Panc1 (cell line): Measurements from ENCODE around the gene SLC2A5. TPM values are rescaled to one million over a fixed set of nuclear protein-coding genes. Genes with fewer than 3 reads are reported as not detected.

Experiments
- ATAC-seq: fragments of 200-7000 bp; cut with Tn5 transposase; 2 replicates; pipeline ENCODE4 v1.9.1; 2020; ENCODE audit warnings: mild to moderate bottlenecking, moderate library complexity
- BruUV-seq: library from RNA; stranded (reverse); fragments of 400-500 nt; replicated peaks from 2 replicates; lab custom pipeline; 2021; lab: Mats Ljungman, UMichigan
- CTCF ChIA-PET: fragments of 300-600 bp; sonication (Branson Sonifier 250); formaldehyde crosslinking; loops from one replicate; lab custom pipeline; 2022; ENCODE audit warnings: antibody characterized with exemption; lab: Charles Lee
- POLR2A ChIA-PET: fragments of 300-600 bp; sonication (Branson Sonifier 250); formaldehyde crosslinking; loops from one replicate; lab custom pipeline; 2022; ENCODE audit warnings: antibody characterized with exemption; lab: Charles Lee
- DNase-seq: peaks from one replicate; pipeline ENCODE4 v3.0.0-alpha.2; 2010; ENCODE audit warnings: low read depth, low spot score
- H3K27ac ChIP-seq: 2 replicates; pipeline ENCODE4 v1.5.1; 2011; ENCODE audit warnings: mild to moderate bottlenecking, low read length, inconsistent platforms
- H3K27me3 ChIP-seq: fragments of 200-500 bp; sonication (Bioruptor generic); 2 replicates; pipeline ENCODE4 v1.6.0; 2014; ENCODE audit warnings: low read length, inconsistent platforms; ENCODE audit not compliant: control insufficient read depth, insufficient read depth
- H3K36me3 ChIP-seq: fragments of 200-500 bp; sonication (Bioruptor generic); 2 replicates; pipeline ENCODE4 v1.5.1; 2014; ENCODE audit warnings: inconsistent platforms, mild to moderate bottlenecking, low read length, moderate library complexity; ENCODE audit not compliant: control insufficient read depth, insufficient read depth
- H3K4me1 ChIP-seq: 2 replicates; pipeline ENCODE4 v1.5.1; 2011; ENCODE audit warnings: inconsistent platforms, mild to moderate bottlenecking, low read length, moderate library complexity; ENCODE audit not compliant: control insufficient read depth, insufficient read depth
- H3K4me3 ChIP-seq, 2 experiments: 2 replicates each; pipeline ENCODE4 v1.5.1; 2011 to 2012; ENCODE audit warnings: low read depth in 2 of 2, low read length in 2 of 2, mild to moderate bottlenecking in 2 of 2, inconsistent platforms in 1 of 2, moderate library complexity in 1 of 2
- H3K9me3 ChIP-seq: fragments of 200-500 bp; sonication (Bioruptor generic); 2 replicates; pipeline ENCODE4 v1.5.1; 2014; ENCODE audit warnings: low read depth, mild to moderate bottlenecking, inconsistent platforms, low read length, moderate library complexity; ENCODE audit not compliant: control insufficient read depth, insufficient read depth
- POLR2AphosphoS5 ChIP-seq: IDR thresholded peaks from 2 replicates; pipeline ENCODE4 v1.6.1; 2012; ENCODE audit warnings: mild to moderate bottlenecking, low read depth, low read length, moderate library complexity
- SIN3A ChIP-seq: IDR thresholded peaks from 2 replicates; pipeline ENCODE4 v1.6.1; 2012; ENCODE audit warnings: low read depth, mild to moderate bottlenecking, low read length, moderate library complexity, borderline replicate concordance; ENCODE audit not compliant: insufficient read depth
- TCF7L2 ChIP-seq: IDR thresholded peaks from 2 replicates; pipeline ENCODE4 v1.6.1; 2011; ENCODE audit warnings: mild to moderate bottlenecking, low read depth, low read length, inconsistent platforms
- in situ Hi-C: cut with HindIII; loops from 2 replicates; pipeline ENCODE4 v1.10.0; 2016; ENCODE audit warnings: low sequenced_read_pairs, low pct_unique_long_range_greater_than_20kb
- intact Hi-C: fragments of 100-400 bp; cut with micrococcal nuclease; formaldehyde crosslinking; loops from one replicate; pipeline ENCODE4 v1.10.0; 2022; ENCODE audit not compliant: unreplicated experiment
- total RNA-seq: library from RNA; stranded (reverse); gene quantifications from one replicate; pipeline ENCODE4 v1.2.1, GENCODE V29; 2021; ENCODE audit not compliant: unreplicated experiment
- TF ChIP-seq, protein P1 (sequence below): fragments of 450-650 bp; IDR thresholded peaks from 2 replicates; pipeline ENCODE4 v1.5.1; 2017; ENCODE audit warnings: mild to moderate bottlenecking
- TF ChIP-seq, protein P2 (sequence below), 2 experiments: IDR thresholded peaks; 2 replicates each; pipeline ENCODE4 v1.6.1; 2011 to 2012; ENCODE audit warnings: low read depth in 2 of 2, control low read depth in 1 of 2, low read length in 1 of 2, mild to moderate bottlenecking in 1 of 2, moderate library complexity in 1 of 2; ENCODE audit not compliant: insufficient read depth in 1 of 2

The SLC2A5 gene
- total RNA-seq, 1 experiment from 2014 or later, result 0.26 TPM

DNA sequence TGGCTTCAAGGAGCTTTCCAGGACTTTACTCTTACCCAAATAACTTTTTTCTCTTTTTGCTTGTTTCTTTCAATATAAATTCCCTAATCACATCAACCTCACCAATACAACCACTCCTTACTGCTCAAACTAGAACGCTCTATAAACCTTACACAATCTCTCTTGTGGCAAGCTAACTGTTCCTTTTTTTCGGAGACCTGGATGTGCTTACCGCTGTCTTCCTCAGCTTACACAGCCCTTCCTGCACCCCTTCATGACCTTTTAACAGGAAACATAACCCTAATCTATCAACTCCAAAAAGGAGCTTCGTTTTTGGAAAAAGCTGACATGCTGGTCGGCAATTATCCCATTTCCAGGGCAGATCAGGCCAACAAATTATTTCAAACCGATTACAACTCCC, 24.1 kb upstream of the SLC2A5 start:
- no peak for DNase-seq
- Histone ChIP-seq H3K4me1 (no peaks in the 10 kb centered on the region), H3K27me3 (no peaks in the 10 kb centered on the region; the same call in 1 of the 2 replicates), H3K4me3 (no peak overlapping the region), H3K27ac (no peak overlapping the region), H3K36me3 (no peaks in the 10 kb centered on the region), H3K9me3 (peaks cover 9% of the 10 kb centered on the region; the same call in 1 of the 2 replicates)
- intact Hi-C loops (no loop called here), in situ Hi-C loops (no loop called here)
- BruUV-seq, result no TSS peak
- no peak for ATAC-seq
- CTCF ChIA-PET, result no interaction called here
- POLR2A ChIA-PET, result no interaction called here
- TF ChIP-seq, protein P1, sequence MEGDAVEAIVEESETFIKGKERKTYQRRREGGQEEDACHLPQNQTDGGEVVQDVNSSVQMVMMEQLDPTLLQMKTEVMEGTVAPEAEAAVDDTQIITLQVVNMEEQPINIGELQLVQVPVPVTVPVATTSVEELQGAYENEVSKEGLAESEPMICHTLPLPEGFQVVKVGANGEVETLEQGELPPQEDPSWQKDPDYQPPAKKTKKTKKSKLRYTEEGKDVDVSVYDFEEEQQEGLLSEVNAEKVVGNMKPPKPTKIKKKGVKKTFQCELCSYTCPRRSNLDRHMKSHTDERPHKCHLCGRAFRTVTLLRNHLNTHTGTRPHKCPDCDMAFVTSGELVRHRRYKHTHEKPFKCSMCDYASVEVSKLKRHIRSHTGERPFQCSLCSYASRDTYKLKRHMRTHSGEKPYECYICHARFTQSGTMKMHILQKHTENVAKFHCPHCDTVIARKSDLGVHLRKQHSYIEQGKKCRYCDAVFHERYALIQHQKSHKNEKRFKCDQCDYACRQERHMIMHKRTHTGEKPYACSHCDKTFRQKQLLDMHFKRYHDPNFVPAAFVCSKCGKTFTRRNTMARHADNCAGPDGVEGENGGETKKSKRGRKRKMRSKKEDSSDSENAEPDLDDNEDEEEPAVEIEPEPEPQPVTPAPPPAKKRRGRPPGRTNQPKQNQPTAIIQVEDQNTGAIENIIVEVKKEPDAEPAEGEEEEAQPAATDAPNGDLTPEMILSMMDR, result no peak
- TF ChIP-seq, protein P2, sequence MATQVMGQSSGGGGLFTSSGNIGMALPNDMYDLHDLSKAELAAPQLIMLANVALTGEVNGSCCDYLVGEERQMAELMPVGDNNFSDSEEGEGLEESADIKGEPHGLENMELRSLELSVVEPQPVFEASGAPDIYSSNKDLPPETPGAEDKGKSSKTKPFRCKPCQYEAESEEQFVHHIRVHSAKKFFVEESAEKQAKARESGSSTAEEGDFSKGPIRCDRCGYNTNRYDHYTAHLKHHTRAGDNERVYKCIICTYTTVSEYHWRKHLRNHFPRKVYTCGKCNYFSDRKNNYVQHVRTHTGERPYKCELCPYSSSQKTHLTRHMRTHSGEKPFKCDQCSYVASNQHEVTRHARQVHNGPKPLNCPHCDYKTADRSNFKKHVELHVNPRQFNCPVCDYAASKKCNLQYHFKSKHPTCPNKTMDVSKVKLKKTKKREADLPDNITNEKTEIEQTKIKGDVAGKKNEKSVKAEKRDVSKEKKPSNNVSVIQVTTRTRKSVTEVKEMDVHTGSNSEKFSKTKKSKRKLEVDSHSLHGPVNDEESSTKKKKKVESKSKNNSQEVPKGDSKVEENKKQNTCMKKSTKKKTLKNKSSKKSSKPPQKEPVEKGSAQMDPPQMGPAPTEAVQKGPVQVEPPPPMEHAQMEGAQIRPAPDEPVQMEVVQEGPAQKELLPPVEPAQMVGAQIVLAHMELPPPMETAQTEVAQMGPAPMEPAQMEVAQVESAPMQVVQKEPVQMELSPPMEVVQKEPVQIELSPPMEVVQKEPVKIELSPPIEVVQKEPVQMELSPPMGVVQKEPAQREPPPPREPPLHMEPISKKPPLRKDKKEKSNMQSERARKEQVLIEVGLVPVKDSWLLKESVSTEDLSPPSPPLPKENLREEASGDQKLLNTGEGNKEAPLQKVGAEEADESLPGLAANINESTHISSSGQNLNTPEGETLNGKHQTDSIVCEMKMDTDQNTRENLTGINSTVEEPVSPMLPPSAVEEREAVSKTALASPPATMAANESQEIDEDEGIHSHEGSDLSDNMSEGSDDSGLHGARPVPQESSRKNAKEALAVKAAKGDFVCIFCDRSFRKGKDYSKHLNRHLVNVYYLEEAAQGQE (IDR thresholded peaks at IDR 0.05; ENCODE audit: insufficient read depth in 1 of 2, low read depth in 2 of 2, low read length in 1 of 2), result no peak
- TF ChIP-seq POLR2AphosphoS5 (no peak), SIN3A (no peak), TCF7L2 (no peak)

- H3K9me3 ChIP-seq, result peaks cover 9% of the 10 kb centered on the region; the same call in 1 of the 2 replicates
- H3K27ac ChIP-seq, result no peak overlapping the region
- no peaks in the 10 kb centered on the region; the same call in 1 of the 2 replicates for H3K27me3 ChIP-seq
- ChIA-PET POLR2A (no interaction called here), CTCF (no interaction called here)
- H3K4me1 ChIP-seq, result no peaks in the 10 kb centered on the region
- ATAC-seq (no peak), DNase-seq (no peak)
- intact Hi-C loops (no loop called here), in situ Hi-C loops (no loop called here)
- TF ChIP-seq TCF7L2 (no peak), SIN3A (no peak), POLR2AphosphoS5 (no peak)
- TF ChIP-seq, protein P1, result no peak
- TF ChIP-seq, protein P2 (IDR thresholded peaks at IDR 0.05; ENCODE audit: insufficient read depth in 1 of 2, low read depth in 2 of 2, low read length in 1 of 2), result no peak
- H3K36me3 ChIP-seq, result no peaks in the 10 kb centered on the region
- H3K4me3 ChIP-seq, result no peak overlapping the region
- no TSS peak for BruUV-seq
Observed at GRCh38 chr1:9093091-9093490, 23.7 kb upstream of the SLC2A5 start.
